HG03469 (cell line): ENCODE data around the gene EYS.

Experiments
- ATAC-seq: cut with Tn5 transposase; IDR thresholded peaks from one replicate; pipeline ENCODE4 v1.9.1; 2021; ENCODE audit warnings: mild to moderate bottlenecking, moderate library complexity, moderate number of reproducible peaks; ENCODE audit not compliant: unreplicated experiment

The EYS gene

DNA sequence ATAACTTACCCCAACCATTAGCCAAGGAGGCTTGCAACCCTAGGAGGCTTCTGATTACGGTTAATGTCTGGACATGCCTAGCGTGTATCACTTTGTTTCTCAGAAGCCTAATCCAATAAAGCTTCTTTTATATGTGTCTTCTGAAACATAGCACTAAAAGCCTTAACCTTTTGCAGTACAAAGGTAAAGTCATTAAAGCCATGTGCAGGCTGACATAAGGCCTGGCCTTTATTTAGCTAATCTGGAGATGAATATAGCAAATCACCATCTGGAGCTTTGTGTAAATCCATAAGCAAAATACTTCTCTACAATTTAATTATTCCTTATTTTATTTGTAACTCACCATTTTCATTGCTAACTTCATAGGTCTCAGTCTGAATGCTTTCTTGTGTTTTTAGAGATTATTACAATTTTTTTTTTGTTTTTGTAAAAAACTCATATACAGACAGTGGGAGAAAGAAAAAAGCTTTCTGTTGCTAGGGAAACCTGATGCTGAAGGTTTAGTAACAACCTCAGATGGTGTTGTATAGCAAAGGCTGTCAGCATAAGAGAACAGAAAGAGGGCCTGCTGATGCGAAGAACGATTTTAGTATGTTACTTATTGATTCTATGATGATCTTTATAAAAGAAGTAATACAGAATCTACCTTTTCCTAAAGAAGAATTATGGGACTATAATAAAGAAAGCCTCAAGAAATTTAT lies at the start of gene EYS:
Gene EYS (minus strand): TSS at position 101 of the 701 bp plus-strand sequence. CDS start 211,816 bp downstream, outside the sequence.
- no peak for ATAC-seq

- no peak for ATAC-seq
Observed at GRCh38 chr6:65746302-65746701, 39.3 kb upstream of the EYS start.

DNA sequence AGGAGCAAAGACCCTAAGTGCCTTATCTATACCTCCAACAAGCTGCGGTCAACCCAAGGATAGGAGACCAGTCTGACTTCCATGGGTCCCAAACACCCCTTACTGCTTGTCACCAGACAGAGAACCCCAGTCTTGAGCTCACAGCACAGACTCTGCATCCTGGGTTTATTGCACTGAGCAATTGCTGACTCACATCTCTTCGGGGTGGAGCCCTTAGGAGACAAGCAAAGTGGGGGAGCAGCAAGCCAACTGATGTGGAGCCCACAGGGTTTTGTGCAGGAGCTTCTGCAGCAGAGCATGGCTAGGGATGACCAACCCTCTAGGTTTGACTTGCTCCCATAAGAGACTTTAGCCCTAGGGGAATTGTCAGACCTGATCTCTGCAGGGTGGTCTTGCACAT lies 38.6 kb upstream of the EYS start:
- ATAC-seq = no peak

GRCh38 chr6:65728879-65729479 lies 22.0 kb upstream of the EYS start:
- ATAC-seq = no peak

DNA sequence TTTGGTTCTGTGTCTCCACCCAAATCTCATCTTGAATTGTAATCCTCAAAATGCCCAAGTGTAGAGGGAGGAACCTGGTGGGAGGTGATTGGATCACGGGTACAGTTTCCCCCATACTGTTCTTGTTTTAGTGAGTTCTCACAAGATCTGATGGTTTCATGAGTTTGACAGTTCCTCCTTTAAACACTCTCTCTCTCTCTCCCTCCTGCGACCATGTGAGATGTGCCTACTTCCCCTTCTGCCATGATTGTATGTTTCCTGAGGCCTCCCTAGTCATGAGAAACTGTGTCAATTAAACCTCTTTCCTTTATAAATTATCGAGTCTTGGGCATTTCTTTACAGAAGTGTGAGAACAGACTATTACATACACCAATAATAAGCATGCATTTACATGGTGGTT lies 12.1 kb upstream of the EYS start:
- no peak for ATAC-seq

DNA sequence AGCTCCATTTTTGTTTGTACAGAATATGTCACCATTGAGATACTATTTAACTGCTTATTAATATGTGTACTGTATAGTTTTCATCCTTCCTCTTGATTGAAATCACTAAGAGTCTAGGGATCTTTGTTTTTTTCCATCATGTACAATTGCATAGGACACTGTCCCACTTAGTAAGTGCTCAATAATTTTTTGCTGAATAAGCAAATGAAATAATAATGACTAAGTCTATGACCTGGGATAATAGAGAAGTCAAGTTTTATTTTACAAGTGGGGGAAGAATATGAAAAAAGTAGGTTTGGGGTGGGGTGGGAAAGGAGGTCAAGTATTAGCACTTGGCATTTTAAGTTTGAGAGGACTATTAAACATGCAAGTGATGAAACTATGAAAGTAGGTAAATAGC lies 4.5 kb upstream of the EYS start:
- no peak for ATAC-seq

DNA sequence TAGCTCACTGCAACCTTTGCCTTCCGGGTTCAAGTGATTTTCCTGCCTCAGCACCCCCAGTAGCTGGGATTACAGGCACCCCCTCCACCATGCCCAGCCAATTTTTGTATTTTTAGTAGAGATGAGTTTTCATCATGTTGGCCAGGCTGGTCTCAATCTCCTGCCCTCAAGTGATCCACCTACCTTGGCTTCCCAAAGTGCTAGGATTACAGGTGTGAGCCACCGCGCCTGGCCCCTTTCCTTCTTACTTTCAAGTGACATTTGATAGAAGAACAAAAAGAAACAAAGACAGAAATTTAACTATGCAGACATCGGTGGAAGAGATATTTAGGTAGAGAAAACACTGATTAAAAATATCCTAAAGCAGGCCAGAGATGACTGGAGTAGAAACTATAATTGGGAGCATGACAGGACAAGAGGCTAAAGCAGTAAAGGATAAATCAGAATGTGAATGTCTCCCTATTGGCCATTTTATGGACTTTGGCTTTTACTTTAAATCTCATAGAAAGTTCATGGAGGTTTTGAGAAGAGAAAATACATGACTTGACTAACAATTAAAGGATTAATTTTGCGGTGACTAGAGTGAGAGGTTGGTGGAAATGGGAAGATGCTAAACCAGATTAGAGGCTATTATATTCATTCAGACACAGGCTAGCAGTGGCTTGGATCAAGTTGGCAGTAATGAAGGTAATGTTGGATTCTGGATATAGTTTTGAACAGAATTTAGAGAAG lies 2.2 kb upstream of the EYS start:
- ATAC-seq = no peak

DNA sequence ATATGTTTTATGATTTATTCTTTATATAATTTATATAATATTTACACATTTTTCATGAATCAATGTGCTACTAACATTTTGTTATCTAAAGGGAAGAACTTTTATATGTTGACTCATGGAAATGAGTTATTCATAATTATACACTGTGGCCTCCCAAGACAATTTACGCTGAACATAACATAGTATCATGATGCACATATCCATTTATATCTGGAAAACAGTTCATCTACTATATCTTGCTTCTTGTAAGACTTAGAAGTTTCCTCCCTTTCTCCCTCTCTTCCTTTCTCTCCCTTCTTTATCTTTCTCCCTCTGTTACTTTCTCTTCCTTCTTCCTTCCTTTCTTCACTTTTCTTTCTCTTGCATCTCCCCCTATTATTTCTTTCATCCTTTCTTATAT lies 1.1 kb upstream of the EYS start:
- no peak for ATAC-seq

GRCh38 chr6:65706436-65706835 lies 590 bp downstream of the EYS start:
- ATAC-seq = no peak

- no peak for ATAC-seq
Observed at GRCh38 chr6:65701325-65701724, 5.7 kb downstream of the EYS start.

DNA sequence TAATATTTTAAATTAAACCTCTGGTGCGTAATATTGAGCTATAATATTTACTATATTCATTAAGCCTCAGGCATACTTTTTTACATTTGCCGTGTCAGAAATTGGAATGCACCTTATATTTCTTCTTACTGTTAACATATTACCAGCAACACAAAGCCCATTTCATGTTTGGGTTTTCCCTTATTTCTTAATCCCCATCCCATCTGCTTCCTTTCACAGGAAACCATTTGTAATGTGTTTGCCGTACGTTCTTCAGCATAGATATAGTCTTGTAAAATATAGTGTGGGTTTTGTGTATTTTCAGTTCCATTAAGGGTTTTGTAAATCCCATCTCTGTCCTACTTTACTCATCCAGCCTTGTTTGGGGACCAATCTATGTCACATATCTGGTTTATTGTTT lies 6.5 kb downstream of the EYS start:
- no peak for ATAC-seq

- ATAC-seq = no peak
Observed at GRCh38 chr6:65692109-65692508, 14.9 kb downstream of the EYS start.

DNA sequence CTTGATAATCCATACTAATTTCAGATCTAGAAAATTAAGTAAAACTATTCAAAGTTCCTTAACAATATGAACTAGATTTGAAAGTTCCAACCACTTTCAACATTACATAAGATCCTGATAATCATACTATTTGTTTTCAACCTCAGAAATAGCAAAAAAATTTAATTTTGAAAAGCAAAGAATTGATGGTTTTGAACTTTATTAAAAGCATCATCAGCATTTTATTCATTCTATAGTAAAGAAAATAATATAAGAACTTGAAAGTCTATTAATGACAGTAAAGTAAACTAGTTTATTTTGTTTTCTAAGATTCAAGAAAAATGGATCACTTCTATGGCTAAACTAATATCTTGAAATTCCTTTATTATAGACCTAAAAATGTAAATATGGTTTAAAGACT lies 26.8 kb downstream of the EYS start:
- no peak for ATAC-seq

DNA sequence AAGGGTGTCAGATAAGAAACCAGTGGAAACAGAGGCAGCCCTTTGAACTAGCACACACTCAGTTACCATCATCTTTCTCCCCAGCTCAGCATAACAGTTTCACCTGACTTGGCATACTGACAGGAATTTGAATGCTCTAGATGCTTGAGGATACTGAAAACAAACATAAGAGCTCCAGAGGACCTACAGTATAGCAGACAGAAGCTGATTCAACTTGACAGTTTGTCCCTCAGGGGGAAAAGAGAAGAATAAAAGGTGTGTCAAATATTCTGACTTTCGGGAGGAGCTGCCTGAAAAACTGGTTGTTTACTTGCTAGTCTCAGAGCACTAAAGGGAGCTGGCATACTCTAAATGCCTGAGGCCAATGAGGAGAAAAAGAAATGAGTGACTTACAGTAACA lies 35.1 kb downstream of the EYS start:
- ATAC-seq = no peak

DNA sequence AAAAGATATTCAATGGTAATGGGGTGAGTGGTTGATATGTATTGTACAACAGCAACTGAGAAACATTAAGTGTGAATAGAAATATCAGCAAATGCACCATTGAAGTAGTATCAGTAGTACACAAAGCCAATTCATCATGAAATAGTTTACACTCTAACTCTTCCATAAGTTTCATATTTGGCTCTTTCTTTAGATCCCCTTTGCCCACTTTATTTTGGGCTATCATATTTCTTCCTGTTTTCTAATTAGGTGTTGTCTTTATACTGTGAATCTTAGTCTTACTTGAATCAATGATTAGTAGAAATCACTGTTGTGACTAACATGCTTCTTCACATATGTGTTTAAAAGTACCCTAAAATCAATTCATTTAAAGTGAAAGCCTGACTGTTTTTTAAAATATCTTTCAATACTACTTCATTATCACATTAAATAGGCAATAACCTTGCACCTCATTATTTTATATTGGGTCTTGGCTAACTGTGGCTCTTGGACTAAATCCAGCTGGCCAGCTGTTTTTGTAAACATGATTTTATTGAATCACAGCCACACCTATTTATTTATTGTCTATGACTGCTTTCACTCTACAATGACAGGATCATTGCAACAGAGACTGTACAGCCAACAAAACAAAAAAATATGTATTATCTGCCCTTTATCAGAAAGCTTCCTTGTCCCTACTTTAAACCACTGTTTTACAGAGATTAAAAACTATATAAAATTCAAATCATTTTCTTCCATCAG lies 38.9 kb downstream of the EYS start:
- ATAC-seq = no peak

DNA sequence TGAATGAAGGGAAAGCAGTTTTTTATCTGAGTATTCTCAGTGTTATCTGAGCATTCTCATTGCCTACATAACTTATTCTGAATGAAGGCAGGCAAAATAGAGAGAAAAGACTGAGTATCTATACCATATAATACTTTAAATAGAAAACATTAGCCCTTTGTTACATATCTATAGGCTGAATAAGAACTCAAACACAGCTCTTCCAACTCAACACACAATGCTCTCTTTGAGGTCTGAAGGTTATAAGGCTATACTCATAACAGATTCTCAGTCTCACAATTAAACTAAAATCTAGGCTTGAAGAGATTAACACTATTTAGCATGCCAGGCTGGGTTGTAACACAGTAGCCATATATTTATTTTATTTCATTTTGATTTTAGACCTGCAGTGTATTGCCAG lies 56.9 kb downstream of the EYS start:
- ATAC-seq = no peak

DNA sequence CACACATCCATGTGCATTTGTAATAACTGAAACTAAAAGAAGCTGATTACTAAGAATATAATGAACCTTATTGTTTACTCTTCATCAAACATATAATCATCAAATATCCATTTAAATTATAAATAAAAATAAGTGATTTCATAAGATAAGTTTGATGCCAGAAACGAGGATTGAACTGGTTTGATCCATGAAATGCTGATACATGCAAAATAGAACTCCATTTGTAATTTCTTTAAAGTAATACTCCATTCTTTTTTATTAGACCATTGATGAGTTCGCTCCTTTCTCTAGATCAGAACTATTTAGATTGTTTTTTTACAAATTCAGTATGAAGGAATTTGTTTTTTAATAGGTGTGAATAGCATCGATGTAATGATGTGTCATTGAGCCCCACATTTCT lies 57.6 kb downstream of the EYS start:
- no peak for ATAC-seq

- no peak for ATAC-seq
Observed at GRCh38 chr6:65646544-65646943, 60.5 kb downstream of the EYS start.

- ATAC-seq = no peak
Observed at GRCh38 chr6:65642776-65643175, 64.2 kb downstream of the EYS start.

DNA sequence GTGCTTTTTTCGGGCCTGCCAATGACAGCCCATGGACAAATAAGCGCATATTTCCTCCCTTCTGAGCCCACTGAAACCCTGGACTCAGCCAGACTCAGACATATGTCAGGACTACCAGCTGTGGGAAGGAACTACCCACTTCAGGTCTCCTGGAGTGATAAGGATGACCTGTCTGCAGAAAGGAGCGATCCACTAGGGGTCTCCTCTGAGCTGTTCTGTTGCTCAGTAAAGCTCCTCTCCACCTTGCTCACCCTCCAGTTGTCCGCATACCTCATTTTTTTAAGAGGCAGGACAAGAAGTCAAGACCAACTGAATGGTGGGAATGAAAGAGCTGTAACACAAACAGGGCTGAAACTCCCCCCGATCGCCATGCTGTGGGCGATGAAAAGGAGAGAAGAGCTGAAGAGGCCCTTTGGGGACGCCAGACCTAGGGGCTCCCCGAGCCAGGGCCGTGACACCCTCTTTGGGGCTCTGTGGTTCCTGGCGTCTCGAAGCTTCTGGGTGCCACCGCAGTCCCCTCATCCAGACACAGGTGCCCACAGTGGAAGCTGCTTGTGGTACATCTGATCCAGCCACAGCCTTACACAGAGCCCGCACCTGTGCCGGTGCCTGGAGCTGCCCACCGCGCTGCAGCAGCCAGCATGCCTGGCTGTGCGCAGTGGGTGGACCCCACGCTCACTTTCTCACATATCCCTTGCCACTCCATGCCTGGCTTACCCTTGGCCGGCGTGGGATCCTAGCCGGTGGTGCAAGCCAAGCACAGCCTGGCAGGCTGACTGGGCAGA lies 68.8 kb downstream of the EYS start:
- ATAC-seq = no peak
